HS-27A (cell line): Measurements from ENCODE around the gene RGS3.

Experiments
- DNase-seq: peaks from one replicate; pipeline ENCODE4 v3.0.0-alpha.2; 2012; ENCODE audit warnings: low read depth, missing footprints

The RGS3 gene

GRCh38 chr9:113619491-113620376 lies 156.2 kb downstream of the RGS3 start:
- DNase-seq = no peak

- peak; percentile 89 for DNase-seq
Measured at GRCh38 chr9:113620377-113621161, 157.0 kb downstream of the RGS3 start.

GRCh38 chr9:113621309-113621791 lies 157.8 kb downstream of the RGS3 start:
- peak; percentile 76 for DNase-seq

- DNase-seq = no peak
Measured at GRCh38 chr9:113621980-113622379, 158.5 kb downstream of the RGS3 start.

- peak; percentile 85 for DNase-seq
Measured at GRCh38 chr9:113622600-113623400, 159.3 kb downstream of the RGS3 start.

- no peak for DNase-seq
Measured at GRCh38 chr9:113623851-113624485, 160.4 kb downstream of the RGS3 start.

- DNase-seq = no peak
Measured at GRCh38 chr9:113624721-113625120, 161.2 kb downstream of the RGS3 start.

- DNase-seq = no peak
Measured at GRCh38 chr9:113625486-113625885, 162.0 kb downstream of the RGS3 start.

GRCh38 chr9:113626735-113627495 lies 163.4 kb downstream of the RGS3 start:
- DNase-seq = no peak

- no peak for DNase-seq
Measured at GRCh38 chr9:113628621-113629020, 165.1 kb downstream of the RGS3 start.

GRCh38 chr9:113630386-113631136 lies 167.0 kb downstream of the RGS3 start:
- no peak for DNase-seq

GRCh38 chr9:113631137-113631765 lies 167.7 kb downstream of the RGS3 start:
- no peak for DNase-seq

- DNase-seq = no peak
Measured at GRCh38 chr9:113631871-113632665, 168.5 kb downstream of the RGS3 start.

GRCh38 chr9:113632776-113633590 lies 169.5 kb downstream of the RGS3 start:
- DNase-seq = no peak

GRCh38 chr9:113633782-113634595 lies 170.5 kb downstream of the RGS3 start:
- DNase-seq = no peak

GRCh38 chr9:113634596-113635515 lies 171.3 kb downstream of the RGS3 start:
- DNase-seq = no peak
